ENCODE results near the gene UST. TPM values are rescaled to one million over a fixed set of nuclear protein-coding genes. Genes with fewer than 3 reads are reported as not detected.
A peak's percentile ranks its signal among the peaks of the same experiment; 100 is the strongest.
"Not testable (repeated sequence)": the region's sequence is repeated elsewhere in the genome, so short reads cannot be mapped to it uniquely, and the experiment has no call there.

Gene UST
- total RNA-seq, 4 donors from 2014 or later = 16.7 to 19.5 (median 18.1) TPM

- H3K36me3 ChIP-seq = no peaks in the 10 kb centered on the region
- no peak for TF ChIP-seq EP300 (IDR thresholded peaks at IDR 0.05)
- no peak for TF ChIP-seq POLR2AphosphoS5 (IDR thresholded peaks at IDR 0.05)
- no peak for TF ChIP-seq POLR2A (IDR thresholded peaks at IDR 0.05)
- TF ChIP-seq CTCF (IDR thresholded peaks at IDR 0.05) = no peak
- no peaks in the 10 kb centered on the region for H3K9me3 ChIP-seq
- H3K4me1 ChIP-seq = peaks cover 36% of the 10 kb centered on the region
- peak overlapping the region; percentile 28 for H3K4me3 ChIP-seq
- DNase-seq (ENCODE audit: low spot score in 2 of 2) = peak; percentile 82 to 87
- peak overlapping the region; percentile 75 for H3K27ac ChIP-seq
- H3K27me3 ChIP-seq = no peaks in the 10 kb centered on the region
- 10% methylated on average over 7 of the region's 14 CpGs for WGBS
Observed at GRCh38 chr6:148760568-148761526, 14.0 kb downstream of the UST start.

- DNase-seq (ENCODE audit: low spot score in 2 of 2) = no peak
- TF ChIP-seq CTCF (IDR thresholded peaks at IDR 0.05) (no peak), POLR2A (IDR thresholded peaks at IDR 0.05) (no peak), EP300 (IDR thresholded peaks at IDR 0.05) (no peak), POLR2AphosphoS5 (IDR thresholded peaks at IDR 0.05) (no peak)
- Histone ChIP-seq H3K9me3 (no peaks in the 10 kb centered on the region), H3K27me3 (no peaks in the 10 kb centered on the region), H3K4me3 (peak overlapping the region; percentile 28), H3K4me1 (peaks cover 36% of the 10 kb centered on the region), H3K27ac (peak overlapping the region; percentile 75), H3K36me3 (no peaks in the 10 kb centered on the region)
- 23% methylated on average over 8 of the region's 8 CpGs for WGBS
Observed at GRCh38 chr6:148761527-148762011, 14.7 kb downstream of the UST start.

DNA sequence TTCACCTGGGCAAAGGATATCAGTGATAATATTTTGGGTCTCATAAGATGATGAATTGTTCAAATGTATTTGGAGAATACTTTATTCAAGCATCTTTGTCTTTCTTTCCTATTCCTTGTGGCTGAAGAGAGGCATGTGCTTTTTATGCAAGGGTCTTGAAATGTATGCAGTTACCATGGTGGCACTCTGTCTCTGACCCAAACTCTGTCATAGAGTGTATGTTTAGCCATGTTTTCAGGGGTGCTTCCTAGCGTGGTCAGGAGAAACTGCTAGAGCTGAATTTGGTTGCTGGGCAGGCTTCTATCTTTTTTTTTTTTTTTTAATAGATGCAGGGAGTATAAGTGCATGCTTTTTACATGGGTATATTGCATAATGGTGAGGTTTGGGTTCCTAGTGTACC is 15.4 kb downstream of the UST start:
- H3K9me3 ChIP-seq = no peaks in the 10 kb centered on the region
- peak overlapping the region; percentile 75 for H3K27ac ChIP-seq
- no peaks in the 10 kb centered on the region for H3K36me3 ChIP-seq
- no peaks in the 10 kb centered on the region for H3K27me3 ChIP-seq
- no peak overlapping the region for H3K4me3 ChIP-seq
- DNase-seq (ENCODE audit: low spot score in 2 of 2) = no peak
- TF ChIP-seq EP300 (IDR thresholded peaks at IDR 0.05) (no peak), POLR2AphosphoS5 (IDR thresholded peaks at IDR 0.05) (no peak)
- 83% methylated on average over 1 of the region's 1 CpG for WGBS
- H3K4me1 ChIP-seq = peaks cover 36% of the 10 kb centered on the region

DNA sequence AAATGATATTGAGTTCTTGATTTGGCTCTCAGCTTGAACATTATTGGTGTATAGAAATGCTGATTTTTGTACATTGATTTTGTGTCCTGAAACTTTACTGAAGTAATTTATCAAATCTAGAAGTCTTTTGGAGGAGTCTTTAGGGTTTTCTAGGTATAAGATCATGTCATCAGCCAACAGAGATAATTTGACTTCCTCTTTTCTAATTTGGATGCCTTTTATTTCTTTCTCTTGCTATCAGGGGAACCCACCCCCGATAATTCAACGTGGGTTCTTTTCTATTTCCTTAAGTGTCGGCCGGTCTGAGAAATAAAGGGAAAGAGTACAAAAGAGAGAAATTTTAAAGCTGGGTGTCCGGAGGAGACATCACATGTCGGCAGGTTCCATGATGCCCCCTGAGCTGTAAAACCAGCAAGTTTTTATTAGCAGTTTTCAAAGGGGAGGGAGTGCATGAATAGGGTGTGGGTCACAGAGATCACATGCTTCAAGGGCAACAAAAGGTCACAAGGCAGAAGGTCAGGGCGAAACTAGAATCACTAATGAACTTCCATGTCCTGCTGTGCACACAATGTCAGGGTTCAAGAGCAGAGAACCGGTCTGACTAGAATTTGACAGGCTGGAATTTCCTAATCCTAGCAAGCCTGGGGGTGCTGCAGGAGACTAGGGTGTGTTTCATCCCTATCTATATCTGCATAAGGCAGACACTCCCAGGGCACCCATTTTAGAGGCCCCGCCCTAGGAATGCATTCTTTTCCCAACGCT is 17.6 kb downstream of the UST start:
- H3K4me1 ChIP-seq = peaks cover 33% of the 10 kb centered on the region
- 71% methylated on average over 10 of the region's 10 CpGs for WGBS
- not testable (repeated sequence) for H3K36me3 ChIP-seq; H3K27ac ChIP-seq; H3K9me3 ChIP-seq; DNase-seq (ENCODE audit: low spot score in 2 of 2); H3K4me3 ChIP-seq; H3K27me3 ChIP-seq

DNA sequence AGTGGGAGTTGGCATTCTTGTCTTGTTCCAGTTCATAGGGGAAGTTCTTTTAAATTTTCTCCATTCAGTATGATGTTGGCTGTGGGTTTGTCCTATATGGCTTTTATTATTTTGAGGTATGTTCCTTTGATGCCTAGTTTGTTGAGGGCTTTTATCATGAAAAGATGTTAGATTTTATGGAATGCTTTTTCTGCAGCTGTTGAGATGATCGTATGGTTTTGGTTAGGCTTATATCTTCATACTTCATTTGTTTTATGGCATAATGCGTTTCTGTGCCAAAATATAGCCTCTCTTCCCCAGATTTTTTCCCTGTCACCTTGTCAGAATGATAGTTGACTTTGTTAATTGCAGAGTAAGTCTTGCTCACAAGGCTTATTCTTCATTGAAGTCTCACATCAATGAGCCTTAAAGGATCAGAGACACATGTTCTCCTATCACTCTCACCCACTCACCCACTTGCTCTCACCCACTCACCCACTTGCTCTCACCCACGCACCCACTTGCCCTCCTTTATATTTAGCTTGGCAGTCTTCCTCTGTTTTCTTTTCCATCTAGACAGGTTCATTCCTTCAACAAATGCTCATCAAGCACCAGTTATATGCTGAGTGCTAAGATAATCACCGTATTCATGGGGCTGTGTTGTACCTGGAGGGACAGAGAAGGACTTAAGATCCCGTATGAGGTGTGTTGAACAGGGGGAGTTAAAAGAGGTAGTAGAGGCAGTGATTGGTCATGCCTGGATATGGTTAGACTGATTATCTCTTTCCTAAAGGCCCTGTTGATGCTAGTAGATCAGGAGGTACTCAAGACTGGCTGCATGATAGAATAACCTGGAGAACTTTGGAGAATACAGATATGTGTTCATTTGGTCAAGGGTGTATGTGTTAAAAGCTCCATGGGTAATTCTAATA is 19.3 kb downstream of the UST start:
- no peaks in the 10 kb centered on the region for H3K27me3 ChIP-seq
- WGBS = 65% methylated on average over 5 of the region's 5 CpGs
- H3K4me3 ChIP-seq = no peak overlapping the region
- no peak for DNase-seq (ENCODE audit: low spot score in 2 of 2)
- peaks cover 22% of the 10 kb centered on the region for H3K4me1 ChIP-seq
- no peaks in the 10 kb centered on the region for H3K36me3 ChIP-seq
- no peak overlapping the region for H3K27ac ChIP-seq
- TF ChIP-seq POLR2A (IDR thresholded peaks at IDR 0.05) (no peak), CTCF (IDR thresholded peaks at IDR 0.05) (no peak), EP300 (IDR thresholded peaks at IDR 0.05) (no peak), POLR2AphosphoS5 (IDR thresholded peaks at IDR 0.05) (no peak)
- H3K9me3 ChIP-seq = no peaks in the 10 kb centered on the region
